Measurements from ENCODE around the gene BLM.

- TF ChIP-seq EZH2 (IDR thresholded peaks at IDR 0.05; ENCODE audit: low read length) (no peak), CTCF (optimal IDR thresholded peaks at IDR 0.05 in 1 of 3, IDR thresholded peaks at IDR 0.05 in 1 of 3, conservative IDR thresholded peaks at IDR 0.05 in 1 of 3; ENCODE audit: extremely low read depth in 1 of 3, insufficient read depth in 2 of 3, low read length in 3 of 3) (no peak)
Measured at GRCh38 chr15:90789462-90789861, 72.3 kb downstream of the BLM start.

Measured in keratinocyte (primary cell).